ENCODE measurements around the gene AFDN.
A peak's percentile ranks its signal among the peaks of the same experiment; 100 is the strongest.
"Not testable (repeated sequence)": the region's sequence is repeated elsewhere in the genome, so short reads cannot be mapped to it uniquely, and the experiment has no call there.

Gene AFDN

DNA sequence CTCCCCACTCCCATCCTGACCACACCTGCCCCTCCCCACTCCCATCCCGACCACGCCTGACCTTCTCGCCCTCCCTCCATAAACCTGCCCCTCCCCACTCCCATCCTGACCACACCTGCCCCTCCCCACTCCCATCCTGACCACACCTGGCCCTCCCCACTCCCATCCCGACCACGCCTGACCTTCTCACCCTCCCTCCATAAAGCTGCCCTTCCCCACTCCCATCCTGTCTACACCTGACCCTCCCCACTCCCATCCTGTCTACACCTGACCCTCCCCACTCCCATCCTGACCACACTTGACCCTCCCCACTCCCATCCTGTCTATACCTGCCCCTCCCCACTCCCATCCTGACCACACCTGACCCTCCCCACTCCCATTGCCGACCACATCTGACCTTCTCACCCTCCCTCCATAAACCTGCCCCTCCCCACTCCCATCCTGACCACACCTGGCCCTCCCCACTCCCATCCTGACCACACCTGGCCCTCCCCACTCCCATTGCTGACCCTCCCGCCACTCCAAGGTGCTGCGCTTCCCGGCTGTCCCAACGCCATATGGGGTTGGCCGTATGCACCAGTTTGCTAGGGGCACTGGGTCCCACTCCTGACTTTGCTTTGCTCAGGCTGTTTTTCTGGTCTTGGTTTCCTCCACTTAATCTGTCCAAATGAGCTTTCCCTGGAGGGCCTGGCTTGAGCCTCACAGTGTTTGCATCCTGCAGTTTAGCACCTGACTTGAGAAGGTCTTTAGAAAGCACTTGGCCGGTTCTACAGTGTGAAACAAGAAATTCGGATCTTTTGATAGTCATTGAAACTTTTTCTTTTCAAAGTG is 173.7 kb downstream of the AFDN start:
- DNase-seq (ENCODE audit: low spot score), result no peak

DNA sequence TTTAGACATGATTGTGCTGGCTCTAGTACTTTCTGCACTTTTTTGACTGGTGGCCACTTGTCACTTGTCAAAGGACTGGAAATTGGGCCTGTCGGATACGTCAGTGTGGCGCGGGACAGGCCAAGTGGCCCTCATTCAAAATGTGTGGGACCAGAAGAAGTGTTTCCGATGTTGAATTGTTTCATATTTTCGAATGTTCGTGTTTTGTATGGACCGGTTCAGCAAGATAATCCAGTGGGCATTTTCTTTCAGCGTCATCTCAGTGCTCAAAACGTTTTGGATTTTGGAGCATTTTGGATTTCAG is 174.3 kb downstream of the AFDN start:
- no peak for DNase-seq (ENCODE audit: low spot score)

DNA sequence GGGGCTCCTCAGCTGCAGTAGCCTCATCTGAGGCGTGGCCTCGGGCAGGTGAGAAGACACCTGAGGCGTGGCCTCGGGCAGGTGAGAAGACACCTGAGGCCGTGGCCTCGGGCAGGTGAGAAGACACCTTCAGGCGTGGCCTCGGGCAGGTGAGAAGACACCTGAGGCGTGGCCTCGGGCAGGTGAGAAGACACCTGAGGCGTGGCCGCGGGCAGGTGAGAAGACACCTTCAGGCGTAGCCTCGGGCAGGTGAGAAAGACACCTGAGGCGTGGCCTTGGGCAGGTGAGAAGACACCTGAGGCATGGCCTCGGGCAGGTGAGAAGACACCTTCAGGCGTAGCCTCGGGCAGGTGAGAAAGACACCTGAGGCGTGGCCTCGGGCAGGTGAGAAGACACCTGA is 174.8 kb downstream of the AFDN start:
- not testable (repeated sequence) for DNase-seq (ENCODE audit: low spot score)

DNA sequence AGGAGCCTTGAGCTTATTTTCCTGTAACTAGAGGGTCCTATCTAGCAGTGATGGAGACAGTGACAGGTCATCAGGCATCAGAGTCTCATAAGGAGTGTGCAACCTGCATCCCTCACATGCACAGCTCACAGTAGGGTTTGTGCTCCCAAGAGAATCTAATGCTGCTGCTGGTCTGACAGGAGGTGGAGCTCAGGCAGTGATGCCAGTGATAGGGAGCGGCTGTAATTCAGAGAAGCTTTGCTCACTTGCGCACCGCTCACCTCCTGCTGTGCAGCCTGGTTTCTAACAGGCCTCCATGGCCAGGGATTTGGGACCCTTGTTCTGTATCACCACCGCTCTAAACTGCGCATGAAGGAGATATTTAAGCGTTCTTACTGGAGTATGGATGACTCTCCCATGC is 176.1 kb downstream of the AFDN start:
- DNase-seq (ENCODE audit: low spot score), result no peak

DNA sequence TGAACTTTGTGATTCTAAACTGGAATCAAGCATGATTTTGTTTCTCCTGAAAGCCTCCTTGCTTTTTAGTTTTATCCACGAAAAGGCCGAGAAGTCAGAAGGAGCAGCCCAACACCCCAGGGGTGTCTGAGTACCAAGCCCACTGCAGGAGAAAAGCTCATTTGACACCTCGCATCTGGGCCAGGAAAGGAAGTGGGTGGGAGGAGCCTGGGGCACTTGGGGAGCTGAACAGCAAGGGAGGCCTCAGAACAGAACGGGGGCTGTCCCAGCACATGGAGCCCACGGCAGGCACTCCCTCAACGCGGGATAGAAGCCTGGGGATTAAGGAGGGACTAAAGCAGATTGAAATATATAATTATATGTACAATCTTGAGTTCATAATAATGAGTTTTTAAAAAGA is 177.3 kb downstream of the AFDN start:
- DNase-seq (ENCODE audit: low spot score), result no peak

DNA sequence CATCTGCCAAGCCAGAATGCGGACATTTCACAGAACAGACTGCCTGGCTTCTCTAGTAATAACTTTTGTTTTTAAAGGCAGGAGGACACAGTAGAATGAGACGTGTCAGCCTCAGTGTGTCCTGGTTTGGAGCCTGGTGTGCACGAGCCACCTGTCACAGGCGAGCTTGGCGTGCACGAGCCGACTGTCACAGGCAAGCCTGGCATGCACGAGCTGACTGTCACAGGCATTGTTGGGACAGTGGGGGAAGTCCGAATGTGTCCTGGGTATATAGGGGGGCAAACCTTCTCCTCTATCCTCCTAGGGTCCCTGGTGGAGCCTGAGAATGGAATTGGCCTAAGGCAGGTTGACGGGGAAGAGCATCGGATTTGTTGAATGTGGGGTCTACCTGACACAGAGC is 178.2 kb downstream of the AFDN start:
- DNase-seq (ENCODE audit: low spot score), result no peak

DNA sequence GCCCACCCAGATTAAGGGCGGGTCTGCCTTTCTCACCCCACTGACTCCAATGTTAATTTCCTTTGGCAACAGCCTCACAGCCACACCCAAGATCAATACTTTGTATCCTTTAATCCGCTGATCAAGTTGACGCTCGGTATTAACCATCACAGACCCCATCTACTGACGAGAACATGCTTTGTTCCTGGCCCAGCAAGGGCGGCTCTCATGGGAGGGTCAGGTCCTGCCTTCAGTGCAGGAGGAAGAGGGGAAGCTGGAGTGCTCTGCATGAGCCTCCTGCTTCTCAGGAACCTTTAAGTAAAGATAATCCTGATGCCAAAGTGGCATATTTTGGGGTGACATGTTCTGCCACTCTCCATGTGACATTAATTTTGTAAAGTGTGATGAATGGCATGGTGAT is 179.1 kb downstream of the AFDN start:
- no peak for DNase-seq (ENCODE audit: low spot score)

DNA sequence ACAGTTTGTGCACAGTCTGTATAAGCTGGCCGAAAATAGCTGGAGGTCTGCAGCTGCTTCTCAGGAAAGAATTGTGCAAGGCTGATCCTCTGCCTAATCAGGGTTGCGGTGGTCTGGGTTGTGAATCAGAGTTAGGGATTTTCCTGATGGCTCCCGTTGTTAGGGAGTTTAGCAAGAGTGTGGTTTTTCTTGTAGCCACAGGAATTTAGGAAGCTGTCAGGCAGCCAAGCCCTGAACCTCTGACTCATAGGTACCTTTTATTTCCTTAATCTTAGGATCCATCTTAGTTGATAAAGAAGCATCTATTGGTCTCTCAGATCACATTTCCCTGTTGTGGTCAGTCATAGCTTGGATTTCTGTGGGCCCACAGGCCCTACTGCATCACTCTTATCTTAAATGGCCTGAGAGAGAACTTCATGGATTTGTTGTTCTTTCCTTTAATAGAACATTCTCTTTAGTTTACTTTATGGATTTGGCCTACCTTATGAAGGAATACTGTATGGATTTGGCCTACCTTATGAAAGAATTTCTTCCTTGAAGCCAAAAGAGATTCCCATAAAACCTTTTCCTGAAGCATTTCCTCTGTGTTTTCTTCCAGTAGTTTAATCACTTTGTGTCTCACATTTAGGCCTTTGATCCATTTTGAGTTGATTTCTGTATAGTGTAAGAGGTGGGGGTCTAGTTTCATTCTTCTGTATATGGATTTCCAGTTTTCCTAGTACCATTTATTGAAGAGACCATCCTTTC is 181.1 kb downstream of the AFDN start:
- no peak for DNase-seq (ENCODE audit: low spot score)

DNA sequence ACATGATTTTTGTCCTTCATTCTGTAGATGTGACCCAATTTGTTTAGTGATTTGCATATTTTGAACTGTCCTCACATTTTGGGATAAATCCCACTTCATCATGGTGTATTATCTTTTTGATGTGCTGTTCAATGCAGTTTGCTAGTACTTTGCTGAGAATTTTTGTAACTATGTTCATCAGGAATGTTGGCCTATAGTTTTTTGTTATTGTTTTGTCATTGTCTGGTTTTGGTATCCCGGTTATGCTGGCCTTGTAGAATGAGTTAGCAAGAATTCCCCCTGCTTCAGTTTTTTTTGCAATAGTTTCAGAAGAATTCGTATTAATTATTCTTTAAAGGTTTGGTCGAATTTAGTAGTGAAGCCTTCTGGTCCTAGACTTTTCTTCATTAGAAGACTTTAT is 182.6 kb downstream of the AFDN start:
- no peak for DNase-seq (ENCODE audit: low spot score)

DNA sequence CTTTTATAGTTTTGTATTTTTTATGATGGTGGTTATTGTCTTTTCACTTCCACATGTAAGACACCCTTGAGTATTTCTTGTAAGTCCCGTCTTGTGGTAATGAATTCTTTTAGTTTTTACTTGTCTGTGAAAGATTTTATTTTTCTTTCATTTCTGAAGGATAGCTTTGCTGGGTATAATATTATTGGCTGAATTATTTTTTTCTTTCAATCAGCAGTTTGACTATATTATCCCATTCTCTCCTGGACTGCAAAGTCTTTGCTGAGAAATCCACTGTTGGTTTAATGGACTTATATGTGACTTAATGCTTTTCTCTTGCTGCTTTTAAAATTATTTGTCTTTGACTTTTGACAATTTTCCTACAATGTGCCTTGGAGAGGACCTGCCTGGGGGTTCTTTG is 184.6 kb downstream of the AFDN start:
- no peak for DNase-seq (ENCODE audit: low spot score)

DNA sequence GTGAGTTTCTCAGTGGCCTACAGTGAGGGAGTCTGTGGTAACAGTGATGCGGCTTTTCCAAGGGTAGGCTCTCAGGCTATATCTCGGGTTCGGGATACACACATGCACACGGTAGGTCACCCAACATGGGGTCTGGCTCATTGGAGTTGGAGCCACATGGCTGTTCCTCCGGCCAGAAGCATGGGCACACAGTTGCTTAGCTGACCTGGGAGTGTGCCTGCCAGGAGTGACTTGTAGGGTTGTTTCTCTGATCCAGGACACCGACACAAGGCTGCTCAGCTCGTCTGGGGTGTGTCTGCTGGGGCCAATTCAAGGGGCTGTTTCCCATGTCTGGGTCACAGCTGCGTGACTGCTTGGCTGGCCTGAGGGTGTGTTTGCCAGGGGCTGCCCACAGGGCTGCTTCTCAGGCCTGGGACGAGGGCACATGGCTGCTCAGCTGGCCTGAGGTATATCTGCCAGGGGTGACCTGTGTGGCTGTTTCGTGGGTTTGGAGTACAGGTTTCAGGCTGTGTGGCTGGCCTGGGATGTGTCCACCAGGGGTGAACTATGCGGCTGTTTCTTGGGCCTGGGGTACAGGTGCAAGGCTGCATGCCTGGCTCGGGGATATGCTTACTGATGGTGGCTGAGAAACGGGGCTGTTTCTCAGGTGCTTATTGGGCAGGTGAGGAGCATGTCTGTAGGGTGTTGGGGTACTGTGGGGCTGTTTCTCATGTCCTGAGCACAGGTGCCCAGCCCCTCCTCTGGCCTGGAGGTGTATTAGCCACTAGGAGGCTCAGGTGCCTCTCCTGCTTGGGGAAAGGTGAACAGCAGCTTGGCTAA is 185.9 kb downstream of the AFDN start:
- DNase-seq (ENCODE audit: low spot score), result no peak

DNA sequence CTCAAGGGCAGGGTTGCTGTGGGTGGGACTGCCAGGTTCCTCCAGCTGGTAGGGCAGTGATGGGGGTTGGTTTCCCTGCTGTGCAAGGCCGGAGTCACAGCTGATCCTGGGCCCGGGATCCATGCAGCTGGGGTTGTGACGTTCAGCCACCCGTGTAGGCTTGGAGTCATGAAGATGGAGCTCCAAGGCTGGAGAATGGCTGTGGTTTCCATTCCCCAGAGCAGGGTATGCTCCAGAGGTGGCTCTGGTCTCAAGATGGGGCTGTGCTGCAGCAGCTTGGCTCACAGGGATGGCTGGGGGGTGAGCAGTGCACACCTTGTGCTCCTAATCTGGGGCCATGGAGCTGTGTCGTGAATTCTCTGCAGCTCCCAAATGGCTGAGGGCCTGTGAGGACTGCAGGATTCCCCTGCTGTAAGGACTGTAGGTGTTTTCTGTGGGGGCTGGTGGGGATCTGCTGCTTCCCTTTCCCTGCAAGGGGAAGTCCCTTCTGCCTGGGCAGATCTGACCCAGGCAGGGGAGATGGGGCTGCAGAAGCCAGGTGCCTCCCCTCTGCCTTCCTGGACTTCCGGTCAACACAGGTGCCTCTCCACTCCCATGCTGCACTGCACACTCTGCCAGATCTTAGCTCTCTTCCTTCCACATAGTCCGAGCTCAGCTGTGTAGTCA is 186.7 kb downstream of the AFDN start:
- no peak for DNase-seq (ENCODE audit: low spot score)

DNA sequence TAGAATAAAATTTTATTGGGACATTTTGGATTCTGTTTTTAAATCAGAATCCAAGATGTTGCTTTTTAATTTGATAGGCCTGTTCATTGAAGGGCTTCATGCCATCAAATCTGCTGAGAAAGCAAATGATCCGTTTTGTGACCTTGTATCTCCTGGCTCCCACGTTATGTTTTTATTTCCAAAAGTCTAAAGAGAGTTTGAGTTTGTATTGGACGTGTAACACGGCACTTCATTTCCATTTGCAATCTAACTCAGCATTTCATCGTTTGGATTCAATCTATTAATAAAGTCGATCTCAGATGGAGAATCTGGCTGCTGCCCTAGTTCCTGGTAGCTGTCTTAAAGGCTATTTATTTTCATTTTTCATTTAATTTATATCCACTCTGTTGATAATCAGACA is 187.7 kb downstream of the AFDN start:
- DNase-seq (ENCODE audit: low spot score), result no peak

DNA sequence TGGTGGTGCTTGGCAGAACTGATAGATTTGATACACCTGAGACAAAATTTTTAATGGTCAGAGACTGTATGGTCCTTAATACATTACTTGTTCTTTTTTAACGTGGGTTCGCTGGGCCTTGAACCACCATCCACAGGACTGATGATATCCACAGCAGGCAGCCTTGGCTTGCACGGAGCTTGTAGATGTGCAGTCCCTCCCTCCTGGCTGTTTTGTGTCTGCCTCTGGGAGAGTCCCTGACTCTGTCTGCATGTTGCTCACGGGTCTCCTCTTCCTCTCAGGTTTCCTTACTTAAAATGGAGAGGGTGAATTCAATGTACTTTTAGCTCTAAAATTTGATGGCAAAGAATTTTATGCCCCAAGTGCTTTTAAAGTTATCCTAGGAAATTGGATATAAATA is 188.3 kb downstream of the AFDN start:
- no peak for DNase-seq (ENCODE audit: low spot score)

DNA sequence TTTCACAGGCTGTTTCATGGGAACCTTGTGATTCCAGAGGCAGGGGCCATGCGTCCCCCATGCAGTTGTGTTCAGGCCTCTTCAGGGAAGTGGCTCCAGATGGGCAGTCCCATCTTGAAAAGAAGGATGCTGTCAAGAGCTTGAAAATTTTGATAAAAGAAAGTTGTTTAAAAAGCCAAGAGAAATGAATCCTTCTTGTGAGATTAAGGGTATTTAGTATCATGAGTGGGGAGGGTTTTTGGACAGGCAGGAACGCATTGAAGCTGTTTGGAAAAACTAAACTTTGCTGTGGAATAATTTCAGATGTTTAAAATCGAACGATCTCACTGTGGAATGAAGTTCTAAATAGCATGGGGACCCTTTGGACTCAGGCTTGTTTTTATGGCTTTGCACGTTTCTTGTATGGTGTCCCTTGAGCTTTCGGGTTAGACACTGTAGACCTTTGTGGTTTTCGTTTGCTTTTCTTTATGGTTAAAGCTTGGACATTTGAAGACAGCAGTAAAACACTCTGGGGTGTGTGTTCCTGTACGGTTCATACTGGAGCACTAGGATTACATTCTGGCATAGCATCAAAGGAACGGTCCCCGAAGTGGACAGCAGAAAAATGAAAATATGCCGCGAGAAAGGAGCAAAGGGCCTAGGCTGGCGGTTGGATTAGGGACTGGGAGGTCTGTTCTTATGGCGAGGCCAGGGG is 188.9 kb downstream of the AFDN start:
- no peak for DNase-seq (ENCODE audit: low spot score)

DNA sequence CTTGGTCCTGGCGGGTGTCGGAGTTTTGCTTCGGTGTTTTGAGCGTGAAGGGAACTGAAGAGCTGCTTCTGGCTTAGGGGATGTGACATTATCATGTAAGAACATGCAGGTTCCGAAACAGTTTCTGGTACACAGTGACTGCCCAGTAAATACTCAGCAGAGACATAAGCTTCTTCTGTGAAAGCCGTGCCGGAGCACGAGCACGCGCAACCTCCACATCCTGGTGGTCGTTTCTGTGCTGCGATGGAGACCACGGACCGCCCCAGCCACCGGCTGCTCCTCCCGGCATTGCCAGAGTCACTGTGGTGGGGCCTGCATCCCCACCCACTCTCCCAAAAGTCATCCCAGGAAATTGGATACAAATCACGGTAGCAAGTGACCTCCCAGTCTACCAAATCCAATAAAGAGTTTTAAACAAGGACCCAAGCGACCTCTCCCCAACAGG is 189.5 kb downstream of the AFDN start:
- DNase-seq (ENCODE audit: low spot score), result no peak

DNA sequence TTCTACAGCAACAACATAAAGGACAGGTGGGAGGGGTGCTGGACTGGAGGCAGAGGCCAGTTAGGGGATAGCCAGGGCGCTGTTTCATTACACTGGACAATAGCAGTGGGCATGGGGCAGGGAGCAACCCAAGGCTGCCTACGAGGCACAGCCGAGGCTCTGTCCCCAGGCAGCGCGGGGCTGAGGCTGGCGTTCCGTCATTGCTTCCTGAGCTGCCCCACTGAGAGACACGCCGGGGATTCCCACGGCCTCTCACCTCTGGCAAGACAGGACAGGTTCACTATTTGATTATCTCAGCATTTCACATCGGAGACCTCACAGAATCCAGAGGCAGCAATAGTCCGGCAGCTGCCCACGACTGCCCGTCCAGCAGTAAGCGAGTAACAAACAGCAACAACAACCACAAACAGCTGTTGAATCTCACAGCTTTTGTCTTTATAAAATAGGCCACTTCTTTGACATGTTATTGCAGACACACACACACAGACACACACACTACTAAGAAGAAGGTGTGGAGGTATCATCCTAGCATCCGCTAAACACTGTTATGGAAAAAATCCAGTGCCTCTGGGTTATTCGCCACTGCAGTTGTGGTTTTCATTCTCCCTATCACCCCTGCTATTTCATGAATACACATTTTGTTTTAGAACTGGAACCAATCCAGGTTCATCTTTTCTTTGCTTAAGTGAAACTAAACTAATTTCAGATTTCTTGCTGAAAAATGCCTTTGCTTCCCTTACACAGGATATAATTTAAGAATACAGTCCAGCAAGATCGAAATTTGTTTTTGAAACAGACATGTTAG is 190.2 kb downstream of the AFDN start:
- DNase-seq (ENCODE audit: low spot score), result peak; percentile 43

DNA sequence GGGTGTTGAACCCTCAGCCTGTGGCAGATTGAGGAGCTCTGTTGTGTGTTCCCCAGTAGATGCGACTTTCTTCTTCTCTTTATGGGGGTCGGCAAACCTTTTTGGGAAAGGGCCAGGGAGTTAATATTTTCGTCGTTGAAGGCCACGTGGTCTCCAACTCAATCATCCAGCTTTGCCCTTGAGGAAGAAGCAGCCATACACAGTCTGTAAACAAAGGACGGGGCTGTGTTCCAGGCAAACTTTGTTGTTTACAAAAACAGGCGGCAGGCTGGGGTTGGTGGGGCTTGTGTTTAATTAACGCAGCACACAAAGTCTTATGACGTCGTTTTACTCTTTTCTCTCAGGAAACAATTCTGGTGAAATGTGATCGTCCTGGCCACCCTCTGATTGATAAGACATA is 190.9 kb downstream of the AFDN start:
- DNase-seq (ENCODE audit: low spot score), result no peak

DNA sequence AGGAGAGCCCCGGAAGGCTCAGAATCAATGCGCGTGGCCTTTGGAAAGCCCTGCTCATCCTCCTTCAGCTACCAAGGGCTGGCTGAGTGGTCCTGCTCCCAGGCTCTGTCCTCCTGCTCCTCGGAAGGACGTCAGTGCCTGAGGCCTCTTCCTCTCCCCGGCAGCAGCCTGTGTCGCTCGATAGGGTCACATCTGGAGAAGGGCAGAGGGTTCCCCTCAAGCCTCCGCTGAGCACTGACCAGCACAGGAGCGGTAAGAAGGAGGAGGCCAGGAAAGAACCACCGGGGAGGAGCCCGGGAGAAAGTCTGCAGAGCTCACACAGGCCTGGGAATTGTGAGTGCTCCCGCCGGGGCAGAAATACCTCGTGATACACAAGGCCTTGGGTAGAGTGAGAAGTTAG is 192.0 kb downstream of the AFDN start:
- DNase-seq (ENCODE audit: low spot score), result no peak

DNA sequence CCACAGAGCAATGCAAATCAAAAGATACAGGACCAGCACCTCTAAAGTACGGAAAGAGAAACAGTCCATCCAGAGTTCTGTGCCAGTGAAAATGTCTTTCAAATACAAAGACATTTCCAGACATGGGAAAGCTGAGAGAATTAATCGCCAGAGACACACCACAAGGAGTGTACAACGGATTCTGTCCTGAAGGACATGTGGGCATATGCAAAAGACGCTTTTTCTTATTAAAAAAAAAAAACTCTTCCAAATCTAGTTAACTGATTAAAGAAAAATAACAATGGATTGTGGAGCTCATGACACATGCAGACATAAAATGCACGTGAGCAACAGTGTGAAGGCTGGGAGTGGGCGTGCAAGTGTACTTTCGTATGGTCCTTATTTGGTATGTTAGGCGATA is 193.5 kb downstream of the AFDN start:
- DNase-seq (ENCODE audit: low spot score), result no peak

DNA sequence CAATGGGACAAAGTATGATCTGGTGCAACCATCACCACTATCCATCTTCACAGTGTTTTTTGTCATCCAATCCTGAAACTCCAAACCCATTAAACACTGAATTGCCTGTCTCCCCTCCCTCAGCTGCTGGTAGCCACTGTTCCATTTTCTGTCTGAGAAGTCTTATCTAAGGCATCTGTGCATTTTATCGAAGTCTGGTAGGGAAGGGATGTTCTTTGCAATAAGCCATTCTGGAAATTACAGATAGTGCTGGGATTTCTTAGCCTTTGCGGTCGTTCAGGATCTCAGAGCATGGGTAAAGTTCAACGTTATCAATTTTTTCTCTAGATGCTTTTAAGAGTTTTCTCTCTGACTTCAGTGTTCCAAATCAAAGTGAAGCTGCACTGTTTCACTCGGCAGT is 194.9 kb downstream of the AFDN start:
- DNase-seq (ENCODE audit: low spot score), result no peak
